ENCODE results near the gene PHF21B. TPM values are rescaled to one million over a fixed set of nuclear protein-coding genes. Genes with fewer than 3 reads are reported as not detected.

Gene PHF21B
- total and polyA plus RNA-seq, 2 of the 8 experiments (the other 6 are each of a cell fraction or from before 2014, with no cell fraction given) = 19.3 to 68.1 TPM

GRCh38 chr22:44834065-44834464, 175.7 kb downstream of the PHF21B start (continued):
- TF ChIP-seq TCF12 (IDR thresholded peaks at IDR 0.05; ENCODE audit: low read depth, low read length) (no peak), RNF2 (IDR thresholded peaks at IDR 0.05; ENCODE audit: borderline replicate concordance, low read depth, low read length, missing control alignments, poor library complexity, severe bottlenecking) (no peak), TEAD4 (IDR thresholded peaks at IDR 0.05; ENCODE audit: low read depth, low read length) (no peak), PHF8 (conservative IDR thresholded peaks at IDR 0.05; ENCODE audit: low read depth, low read length) (no peak)

Data from H1 (cell line).